Loucy (cell line): ENCODE data around the gene ACTN1.

ENCODE experiments used
- CTCF ChIP-seq: fragments of 200-600 bp; sonication (generic); conservative IDR thresholded peaks from 2 replicates; pipeline ENCODE4 v1.5.1; 2014; ENCODE audit warnings: mild to moderate bottlenecking, antibody characterized with exemption, low read length
- EZH2phosphoT487 ChIP-seq: fragments of 200-600 bp; IDR thresholded peaks from 2 replicates; pipeline ENCODE4 v1.6.1; 2018; ENCODE audit warnings: antibody characterized with exemption, mild to moderate bottlenecking, moderate library complexity, borderline replicate concordance

- no peak for TF ChIP-seq CTCF
- TF ChIP-seq EZH2phosphoT487: no peak
Observed at GRCh38 chr14:68846466-68846865, 132.6 kb downstream of the ACTN1 start.
